Mesodermal cell (in vitro differentiated cells): Measurements from ENCODE around the gene CA10.

ENCODE experiments used
- H3K27ac ChIP-seq: 2 replicates; pipeline ENCODE4 v1.7.0; 2013; ENCODE audit warnings: mild to moderate bottlenecking, low read depth, low read length, moderate library complexity; ENCODE audit not compliant: severe bottlenecking
- H3K36me3 ChIP-seq: 2 replicates; pipeline ENCODE4 v1.7.1; 2013; ENCODE audit warnings: mild to moderate bottlenecking, low read length, moderate library complexity; ENCODE audit not compliant: control insufficient read depth, insufficient read depth
- H3K4me1 ChIP-seq: one replicate; pipeline ENCODE4 v1.7.1; 2013; ENCODE audit warnings: mild to moderate bottlenecking, low read length; ENCODE audit not compliant: insufficient read depth, control insufficient read depth, poor library complexity, severe bottlenecking
- H3K4me3 ChIP-seq: 2 replicates; pipeline ENCODE4 v1.7.0; 2013; ENCODE audit warnings: low read length, control low read depth, mild to moderate bottlenecking; ENCODE audit not compliant: insufficient read depth, poor library complexity, severe bottlenecking; ENCODE audit errors: extremely low read depth
- H3K9me3 ChIP-seq: 2 replicates; pipeline ENCODE4 v1.7.1; 2013; ENCODE audit warnings: mild to moderate bottlenecking, low read length, moderate library complexity; ENCODE audit not compliant: control insufficient read depth
- WGBS, 2 experiments: methylation state at CpG; one replicate each; pipeline ENCODE4 v1.1.5; 2013; ENCODE audit warnings: missing lambda C conversion rate in 2 of 2; ENCODE audit not compliant: insufficient coverage in 2 of 2; 5-methylcytosine and 5-hydroxymethylcytosine counted together

Gene CA10

DNA sequence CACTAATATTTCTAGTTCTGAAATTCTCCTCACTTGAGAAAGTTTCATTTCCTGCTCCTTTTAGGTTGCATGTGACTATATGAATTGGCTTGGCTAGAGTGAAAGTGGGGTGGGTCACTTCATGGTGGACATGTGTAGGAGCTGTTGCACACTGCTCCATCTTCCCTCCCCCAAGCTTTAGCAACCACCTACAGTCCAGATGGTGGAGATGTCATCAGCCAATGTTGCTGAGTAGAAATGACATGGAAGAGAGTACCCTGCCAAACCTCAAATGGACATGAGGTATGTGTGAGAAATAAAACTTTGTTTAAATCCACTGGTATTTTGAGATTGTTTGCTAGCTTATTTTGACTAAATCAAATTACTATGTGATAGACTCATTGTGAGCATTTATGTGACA, 281.5 kb downstream of the CA10 start:
- no peak overlapping the region for H3K27ac ChIP-seq
- H3K36me3 ChIP-seq, result no peaks in the 10 kb centered on the region
- H3K4me3 ChIP-seq, result no peak overlapping the region
- no peaks in the 10 kb centered on the region for H3K9me3 ChIP-seq
- no peaks in the 10 kb centered on the region for H3K4me1 ChIP-seq

DNA sequence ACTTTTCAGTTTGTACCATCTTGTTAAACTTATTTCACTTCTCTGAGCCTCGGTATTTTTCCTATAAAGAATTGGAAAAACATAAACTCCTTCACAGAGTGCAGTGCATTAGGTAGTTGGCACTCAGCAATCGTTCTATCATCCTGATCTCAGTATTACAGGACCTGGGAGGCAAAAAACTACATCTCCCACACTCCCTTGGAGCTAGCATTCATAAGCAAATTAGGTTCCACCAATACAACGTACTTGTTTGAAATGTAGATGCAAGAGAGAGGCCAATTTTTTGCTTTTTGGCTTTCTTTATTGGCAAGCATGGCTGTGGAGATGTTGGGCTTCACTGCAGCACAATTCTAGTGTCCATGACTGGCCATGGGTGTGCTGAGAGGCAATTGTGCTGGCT, 285.2 kb downstream of the CA10 start:
- Histone ChIP-seq H3K27ac (no peak overlapping the region), H3K4me3 (no peak overlapping the region), H3K9me3 (no peaks in the 10 kb centered on the region), H3K4me1 (no peaks in the 10 kb centered on the region), H3K36me3 (no peaks in the 10 kb centered on the region)
- WGBS, 2 experiments, result 40 to 50% methylated on average over 1 of the region's 3 CpGs

DNA sequence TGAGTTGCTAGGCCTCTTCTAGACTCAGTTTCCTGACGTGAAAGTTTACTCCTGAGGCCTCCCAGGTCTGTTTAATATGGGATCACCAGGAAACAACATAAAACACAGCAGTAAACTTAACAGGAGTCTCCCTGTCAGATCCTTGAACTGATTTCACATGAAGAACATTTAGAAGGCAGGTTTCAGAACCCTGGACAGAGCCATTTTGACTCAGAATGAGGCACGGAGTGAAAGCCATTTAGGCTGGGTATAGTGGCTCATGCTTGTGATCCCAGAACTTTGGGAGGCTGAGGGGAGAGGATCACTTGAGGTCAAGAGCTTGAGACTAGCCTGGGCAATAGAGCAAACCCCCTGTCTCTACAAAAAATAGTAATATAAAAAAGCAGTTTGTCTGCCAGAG, 289.1 kb downstream of the CA10 start:
- no peaks in the 10 kb centered on the region for H3K9me3 ChIP-seq
- no peaks in the 10 kb centered on the region for H3K4me1 ChIP-seq
- no peaks in the 10 kb centered on the region for H3K36me3 ChIP-seq
- no peak overlapping the region for H3K27ac ChIP-seq
- no peak overlapping the region for H3K4me3 ChIP-seq
- 0 to 17% methylated on average over 1 of the region's 2 CpGs for WGBS, 2 experiments

DNA sequence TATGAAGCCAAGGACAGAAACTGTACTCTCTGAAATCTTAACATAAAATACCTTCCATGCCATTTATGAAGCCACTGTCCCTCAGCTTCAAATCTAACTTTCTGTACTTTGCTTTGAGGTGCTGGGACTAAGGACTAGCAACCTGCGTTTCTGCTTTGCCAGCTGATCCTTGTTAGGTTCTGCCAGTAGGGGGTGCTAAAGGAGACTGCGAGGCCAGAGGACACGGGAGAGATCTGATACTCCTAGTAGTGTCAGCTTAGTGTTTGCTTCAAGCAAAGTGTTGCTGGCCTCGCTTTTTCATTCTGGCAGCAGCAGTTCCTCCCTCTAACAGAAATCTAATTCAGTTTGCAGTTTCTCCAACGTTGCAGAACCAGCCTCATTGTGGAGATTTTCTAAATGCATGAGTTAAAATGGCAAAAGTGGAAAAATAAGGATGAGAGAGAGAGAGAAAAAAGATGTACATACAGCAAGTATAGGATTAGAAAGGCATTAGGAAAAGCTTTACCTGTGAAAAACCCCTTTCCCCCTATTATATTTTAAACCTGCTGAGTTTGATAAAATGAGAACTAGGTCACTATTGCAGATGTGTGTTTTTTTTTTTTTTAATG, 297.5 kb downstream of the CA10 start:
- Histone ChIP-seq H3K36me3 (no peaks in the 10 kb centered on the region), H3K4me3 (no peak overlapping the region), H3K27ac (no peak overlapping the region), H3K9me3 (no peaks in the 10 kb centered on the region), H3K4me1 (no peaks in the 10 kb centered on the region)
- WGBS, 2 experiments, result 19 to 27% methylated on average over 3 to 4 of the region's 5 CpGs

DNA sequence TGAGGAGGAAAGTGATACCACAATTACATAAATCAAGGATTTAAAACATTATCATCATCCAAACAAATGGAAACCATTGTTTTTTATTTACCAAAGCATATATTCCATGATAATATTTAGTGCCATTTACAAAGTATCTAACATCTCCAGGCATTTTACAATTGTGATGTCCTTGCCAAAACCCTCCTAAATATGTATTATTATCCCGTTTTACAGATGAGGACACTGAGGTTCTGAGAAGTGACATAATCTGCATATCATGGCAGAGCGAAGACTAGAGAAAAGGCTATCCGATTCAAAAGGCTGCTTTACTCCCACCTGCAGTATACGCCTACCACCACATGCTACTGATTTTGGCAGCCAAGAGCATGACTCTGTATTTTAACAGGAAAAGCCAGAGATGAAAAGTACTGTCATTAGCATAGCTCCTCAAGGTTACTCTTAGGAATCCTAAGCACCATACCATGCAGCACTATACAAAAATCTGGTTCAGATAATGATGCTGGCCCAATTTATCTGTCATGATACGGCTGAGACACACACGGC, 301.4 kb downstream of the CA10 start:
- Histone ChIP-seq H3K4me1 (no peaks in the 10 kb centered on the region), H3K36me3 (no peaks in the 10 kb centered on the region), H3K27ac (no peak overlapping the region), H3K4me3 (no peak overlapping the region), H3K9me3 (no peaks in the 10 kb centered on the region)
- 60 to 65% methylated on average over 1 to 4 of the region's 6 CpGs for whole genome bisulfite sequencing, 2 experiments

DNA sequence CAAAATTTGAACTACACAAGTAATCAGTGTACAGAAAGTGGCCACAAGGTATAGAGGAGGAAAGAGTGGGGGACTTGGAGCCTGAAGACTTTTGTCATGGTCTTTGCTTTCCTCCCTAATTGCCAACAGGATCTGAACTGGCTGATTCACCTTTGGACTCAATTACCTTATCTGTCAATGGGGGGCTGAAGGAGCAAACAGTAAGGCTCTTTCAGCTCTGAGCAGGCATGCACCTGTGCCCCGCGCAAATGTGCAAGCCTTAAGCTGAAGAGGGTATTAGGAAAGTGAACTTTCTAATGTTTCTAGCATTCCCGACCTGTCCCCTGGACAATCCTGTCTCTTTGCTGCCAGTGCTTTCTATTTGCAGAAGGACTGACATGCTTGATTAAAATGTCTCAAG, 302.7 kb downstream of the CA10 start:
- Histone ChIP-seq H3K27ac (no peak overlapping the region), H3K4me3 (no peak overlapping the region), H3K9me3 (no peaks in the 10 kb centered on the region), H3K36me3 (no peaks in the 10 kb centered on the region), H3K4me1 (no peaks in the 10 kb centered on the region)
- WGBS, 2 experiments, result 90 to 92% methylated on average over 2 to 3 of the region's 3 CpGs

DNA sequence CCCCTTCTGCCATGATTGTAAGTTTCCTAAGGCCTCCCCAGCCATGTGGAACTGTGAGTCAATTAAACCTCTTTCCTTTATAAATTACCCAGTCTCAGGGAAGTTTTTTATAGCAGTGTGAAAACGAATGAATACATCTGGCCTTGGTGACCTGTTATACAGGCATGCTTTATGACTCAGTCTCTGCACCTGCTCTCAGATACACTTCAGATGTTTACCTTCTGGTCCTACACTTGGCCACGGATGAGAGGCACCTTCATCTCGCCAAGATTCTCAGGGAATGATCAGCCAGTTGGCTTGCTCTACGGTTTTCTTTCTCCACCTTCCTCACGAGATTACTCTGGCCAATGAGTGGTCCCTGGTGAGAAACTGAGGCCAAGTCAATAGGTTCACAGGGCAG, 304.7 kb downstream of the CA10 start:
- Histone ChIP-seq H3K27ac (no peak overlapping the region), H3K36me3 (no peaks in the 10 kb centered on the region), H3K4me3 (no peak overlapping the region), H3K9me3 (no peaks in the 10 kb centered on the region), H3K4me1 (no peaks in the 10 kb centered on the region)
- WGBS, 2 experiments, result 57 to 77% methylated on average over 4 to 5 of the region's 5 CpGs

DNA sequence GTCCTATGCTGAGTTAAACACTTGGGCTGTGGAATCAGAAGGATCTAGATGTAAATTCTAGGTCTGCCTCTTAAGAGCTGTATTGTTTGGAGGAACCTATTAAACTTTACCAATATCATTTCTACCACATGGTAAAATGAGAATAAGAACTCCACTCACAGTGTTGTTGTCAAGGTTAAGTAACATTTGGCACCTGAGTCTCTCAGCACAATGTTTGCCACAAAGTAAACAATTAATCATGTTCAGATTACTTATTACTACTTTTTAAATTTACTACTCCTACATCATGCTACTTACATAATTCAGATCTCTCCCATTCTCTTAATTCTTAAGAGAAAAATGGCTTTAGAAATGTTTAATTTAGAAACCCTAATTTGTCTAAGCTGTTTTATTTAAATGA, 305.9 kb downstream of the CA10 start:
- no peak overlapping the region for H3K27ac ChIP-seq
- no peaks in the 10 kb centered on the region for H3K9me3 ChIP-seq
- H3K4me1 ChIP-seq, result no peaks in the 10 kb centered on the region
- H3K4me3 ChIP-seq, result no peak overlapping the region
- no peaks in the 10 kb centered on the region for H3K36me3 ChIP-seq

DNA sequence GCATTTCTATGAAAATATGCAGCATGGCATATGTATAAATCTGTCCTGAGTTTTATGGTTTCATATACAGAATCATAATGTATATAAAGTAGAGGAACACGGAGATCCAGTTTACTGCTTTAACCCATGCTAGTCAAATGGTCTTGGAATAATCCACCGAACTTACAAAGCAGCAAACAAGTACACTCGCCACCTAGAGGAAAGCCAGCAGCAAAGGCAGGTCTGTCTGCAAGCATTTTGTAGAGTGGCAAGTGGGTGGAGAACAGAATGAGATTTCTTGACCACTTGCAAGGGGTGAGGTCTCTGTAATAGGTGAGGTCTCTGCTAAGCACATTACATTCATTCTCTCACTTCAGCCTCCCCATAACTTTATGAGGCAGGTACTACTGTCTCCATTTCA, 308.3 kb downstream of the CA10 start:
- no peaks in the 10 kb centered on the region for H3K36me3 ChIP-seq
- H3K4me3 ChIP-seq, result no peak overlapping the region
- H3K9me3 ChIP-seq, result no peaks in the 10 kb centered on the region
- WGBS, 2 experiments, result 60% methylated on average over 2 of the region's 3 CpGs; no CpG with 5 or more reads in 1 of the 2 experiments
- H3K4me1 ChIP-seq, result no peaks in the 10 kb centered on the region
- no peak overlapping the region for H3K27ac ChIP-seq

DNA sequence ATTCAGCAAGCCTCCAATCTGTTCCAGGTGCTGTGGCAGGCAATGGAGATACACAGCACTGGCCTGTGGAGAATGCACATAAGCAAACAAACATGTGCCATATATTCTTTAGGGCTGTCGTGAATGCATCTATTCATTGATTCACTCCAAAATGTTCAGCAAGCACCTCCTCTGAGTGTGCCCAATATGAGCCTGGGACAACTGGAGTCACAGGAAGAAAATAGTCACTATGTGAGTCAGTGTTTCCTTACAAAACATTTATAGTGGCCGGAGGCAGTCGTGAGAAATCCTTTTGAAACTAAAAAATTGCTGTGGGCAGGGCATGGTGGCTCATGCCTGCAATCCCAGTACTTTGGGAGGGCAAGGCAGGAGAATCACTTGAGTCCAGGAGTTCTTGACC, 310.1 kb downstream of the CA10 start:
- Histone ChIP-seq H3K27ac (no peak overlapping the region), H3K9me3 (no peaks in the 10 kb centered on the region), H3K36me3 (no peaks in the 10 kb centered on the region), H3K4me3 (no peak overlapping the region), H3K4me1 (no peaks in the 10 kb centered on the region)
- WGBS, 2 experiments, result 71 to 80% methylated on average over 2 to 3 of the region's 3 CpGs

DNA sequence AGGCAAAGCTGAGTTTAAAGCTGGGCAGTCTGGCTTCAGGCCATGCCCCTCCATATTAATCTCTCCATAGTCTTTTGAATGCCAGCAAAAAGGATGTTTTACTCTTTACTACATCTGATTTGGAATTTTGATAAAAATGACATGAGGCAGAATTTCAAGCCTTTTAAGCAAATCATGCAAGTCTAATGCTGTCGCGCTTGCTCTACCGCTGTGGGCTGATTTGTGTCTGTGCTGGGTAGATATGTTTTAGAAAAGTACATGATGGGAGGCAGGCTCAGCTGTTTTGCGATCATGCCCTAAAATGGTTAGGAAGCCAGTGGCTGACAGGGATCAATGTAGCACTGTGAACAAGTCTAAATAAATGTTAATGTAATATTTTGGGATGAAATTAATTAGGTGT, 311.9 kb downstream of the CA10 start:
- Histone ChIP-seq H3K4me1 (no peaks in the 10 kb centered on the region), H3K27ac (no peak overlapping the region), H3K4me3 (no peak overlapping the region), H3K36me3 (no peaks in the 10 kb centered on the region), H3K9me3 (no peaks in the 10 kb centered on the region)
- 92 to 97% methylated on average over 4 of the region's 4 CpGs for WGBS, 2 experiments
